GM21619 (cell line): ENCODE results near the gene PPHLN1.
"Not testable (repeated sequence)": the region's sequence is repeated elsewhere in the genome, so short reads cannot be mapped to it uniquely, and the experiment has no call there.

ENCODE experiments used
- ATAC-seq: cut with Tn5 transposase; IDR thresholded peaks from one replicate; pipeline ENCODE4 v1.9.1; 2021; ENCODE audit not compliant: unreplicated experiment

Gene PPHLN1

DNA sequence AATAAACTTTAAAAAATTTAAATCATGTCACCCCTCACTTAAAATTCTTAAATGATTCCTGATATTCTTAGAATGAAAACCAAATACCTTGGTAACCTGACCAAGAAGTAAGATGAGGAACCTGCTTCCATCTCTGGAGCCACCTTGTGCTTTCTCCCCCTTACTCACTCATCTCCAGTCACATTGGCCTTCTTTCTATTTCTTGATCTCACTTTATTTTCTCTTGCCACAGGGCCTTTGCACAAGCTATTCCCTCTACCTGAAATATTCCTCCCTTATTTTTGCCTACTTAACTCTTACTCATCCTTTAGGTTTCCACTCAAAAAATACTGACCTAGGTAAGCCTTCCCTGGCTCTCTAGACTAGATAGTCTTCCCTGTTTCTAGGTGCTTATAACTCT is 5.2 kb upstream of the PPHLN1 start:
- ATAC-seq, result no peak

DNA sequence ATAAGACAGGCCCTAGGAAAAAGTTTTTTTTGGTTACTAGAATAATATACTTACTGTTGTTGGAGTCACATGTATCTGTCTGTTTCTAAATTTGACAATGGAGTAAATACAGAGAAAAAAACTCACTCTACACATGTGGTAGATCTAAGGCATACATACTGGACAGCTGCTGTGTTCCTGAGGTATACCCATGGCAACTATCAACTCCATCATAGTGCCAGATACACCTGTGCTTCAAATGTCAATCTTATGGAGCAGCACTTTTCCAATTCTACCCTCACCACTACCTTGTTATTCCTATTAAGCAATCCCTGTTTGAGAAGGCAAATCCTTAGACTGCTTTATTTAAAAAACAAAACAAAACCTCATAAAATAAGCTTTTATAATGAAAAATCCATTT is 3.4 kb upstream of the PPHLN1 start:
- no peak for ATAC-seq

DNA sequence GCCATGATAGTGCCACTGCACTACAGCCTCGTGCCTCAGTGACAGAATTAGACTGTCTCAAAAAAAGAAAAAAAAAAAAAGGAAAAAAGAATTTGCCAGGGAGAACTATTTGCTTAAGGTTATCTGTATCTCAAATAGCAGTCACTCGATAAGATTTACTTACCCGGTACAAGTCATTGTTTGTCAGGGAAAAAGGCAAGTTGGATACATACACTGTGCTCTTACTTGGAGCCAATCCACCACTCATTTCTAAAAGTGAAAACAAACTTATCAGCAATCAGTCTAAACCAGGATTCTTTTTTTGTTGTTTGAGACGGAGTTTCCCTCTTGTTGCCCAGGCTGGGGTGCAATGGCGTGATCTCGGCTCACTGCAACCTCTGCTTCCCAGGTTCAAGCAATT is 2.1 kb upstream of the PPHLN1 start:
- no peak for ATAC-seq

DNA sequence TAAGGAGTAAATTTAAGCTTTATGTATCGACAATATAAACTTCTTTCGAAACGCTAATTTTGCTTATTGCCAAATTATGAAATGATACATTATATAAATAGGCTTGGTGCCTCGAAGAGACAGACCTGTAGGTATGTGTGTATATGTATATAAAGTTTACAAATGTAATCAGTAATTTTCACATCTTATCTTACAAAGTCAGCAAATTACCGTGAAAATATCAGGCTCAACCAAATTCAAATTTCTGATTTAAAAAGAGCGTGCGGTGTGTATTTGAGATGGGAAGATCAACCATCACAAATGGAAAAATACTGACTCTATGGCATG is 678 bp upstream of the PPHLN1 start:
- ATAC-seq, result no peak

DNA sequence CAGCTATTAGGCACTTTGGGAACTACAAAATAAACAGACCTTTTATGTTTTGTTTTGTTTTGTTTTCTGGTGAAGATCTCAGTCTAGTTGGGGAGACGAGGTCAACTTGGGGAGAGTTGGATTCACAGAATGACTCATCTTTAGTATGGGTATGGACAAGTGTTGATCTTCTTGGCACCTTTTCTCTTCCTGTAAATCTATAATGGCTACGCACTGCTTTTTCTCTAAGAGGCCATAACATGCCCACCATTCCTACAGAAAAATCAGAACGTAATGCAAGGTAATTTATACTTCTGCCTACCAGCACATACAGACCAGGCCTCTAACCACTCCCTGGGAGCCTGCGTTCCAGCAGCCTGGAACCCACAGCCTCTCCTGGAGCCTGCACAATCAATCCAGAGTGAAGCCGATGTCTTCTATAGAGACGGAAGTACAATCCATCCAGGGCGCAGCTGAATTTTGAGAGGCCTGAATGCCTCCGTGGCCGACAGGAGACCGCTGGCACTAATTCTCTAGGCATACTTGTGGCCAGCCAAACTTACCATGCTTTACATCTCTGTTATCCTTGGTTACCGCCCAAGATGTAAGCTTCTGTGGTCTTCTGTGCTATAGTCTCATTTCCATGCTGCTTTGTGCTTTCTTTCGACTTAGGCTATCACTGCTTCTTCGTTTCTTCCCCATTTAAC is 717 bp downstream of the PPHLN1 start:
- ATAC-seq, result peak; percentile 20

DNA sequence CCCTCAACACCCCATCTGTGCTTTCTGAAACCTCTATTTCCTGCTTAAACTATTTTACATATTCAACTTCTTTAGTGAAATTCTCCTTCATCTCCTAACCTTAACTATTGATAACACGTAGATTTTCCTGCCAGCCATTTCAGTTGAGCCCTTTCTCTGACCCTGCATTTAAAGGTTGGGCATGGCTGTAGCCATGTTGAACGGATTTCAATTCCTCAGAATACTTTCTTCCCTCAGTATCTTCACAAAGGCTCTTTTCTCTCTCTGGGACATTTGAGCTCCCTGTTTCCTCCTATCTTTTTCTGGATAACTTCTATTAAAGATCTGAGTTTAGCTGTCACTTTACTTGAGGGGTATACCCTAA is 1.2 kb downstream of the PPHLN1 start:
- no peak for ATAC-seq

DNA sequence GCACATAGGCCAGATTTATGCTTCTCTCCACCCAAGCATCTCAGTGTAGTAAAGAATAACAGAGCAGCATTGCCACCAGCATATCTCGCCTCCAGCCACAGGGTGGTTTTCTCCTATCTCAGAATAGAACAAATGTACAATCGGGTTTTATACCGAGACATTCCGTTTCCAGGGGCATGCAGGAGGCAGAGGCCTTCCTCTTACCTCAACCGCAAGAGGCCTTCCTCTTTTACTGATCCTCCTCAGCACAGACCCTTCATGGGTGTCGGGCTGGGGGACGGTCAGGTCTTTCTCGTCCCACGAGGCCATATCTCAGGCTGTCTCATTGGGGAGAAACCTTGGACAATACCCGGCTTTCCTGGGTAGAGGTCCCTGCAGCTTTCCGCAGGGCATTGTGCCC is 4.1 kb downstream of the PPHLN1 start:
- ATAC-seq, result not testable (repeated sequence)

DNA sequence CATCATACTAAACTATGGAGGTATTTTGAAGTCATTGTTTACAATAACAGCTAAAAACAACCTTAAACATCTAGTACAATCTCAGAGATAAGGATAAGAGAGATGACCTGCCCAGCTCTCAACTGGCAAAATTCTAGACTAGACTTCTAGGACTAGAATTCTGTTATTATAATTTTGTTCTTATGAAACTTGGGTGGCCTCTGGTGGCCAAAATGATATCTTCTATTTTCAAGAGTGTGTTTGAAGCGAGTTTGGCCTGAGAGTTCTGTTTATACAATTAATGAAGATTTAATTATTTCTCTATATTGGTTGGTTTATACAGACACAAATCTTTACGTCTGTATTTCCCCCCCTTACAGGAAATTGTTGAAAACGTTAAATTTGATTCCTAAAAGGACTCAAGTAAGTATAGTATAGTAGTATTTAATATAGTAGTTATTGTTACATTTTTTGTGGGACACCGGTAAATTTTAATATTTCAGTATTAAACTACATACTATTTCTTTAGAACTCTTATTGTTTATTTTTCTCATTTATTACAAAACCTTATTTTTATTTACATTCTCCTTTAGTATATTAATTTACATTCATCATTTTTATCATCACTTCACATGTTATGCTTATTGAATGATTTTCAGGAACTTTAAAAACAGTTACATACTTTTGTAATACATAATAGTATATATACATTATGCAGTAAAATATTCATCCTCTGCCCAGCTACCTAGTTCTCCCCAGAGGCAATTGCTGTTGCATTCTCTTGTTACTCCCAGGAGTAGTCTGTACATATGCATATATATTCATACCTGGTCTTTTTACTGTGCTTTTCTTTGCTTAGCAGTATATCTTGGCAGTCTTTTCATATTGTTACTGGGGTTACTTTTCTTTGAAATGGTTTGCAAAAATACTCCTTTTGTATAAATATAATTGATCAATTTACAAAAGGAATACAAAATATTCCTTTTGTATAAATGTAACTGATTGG is 6.6 kb downstream of the PPHLN1 start:
- peak; percentile 88 for ATAC-seq

DNA sequence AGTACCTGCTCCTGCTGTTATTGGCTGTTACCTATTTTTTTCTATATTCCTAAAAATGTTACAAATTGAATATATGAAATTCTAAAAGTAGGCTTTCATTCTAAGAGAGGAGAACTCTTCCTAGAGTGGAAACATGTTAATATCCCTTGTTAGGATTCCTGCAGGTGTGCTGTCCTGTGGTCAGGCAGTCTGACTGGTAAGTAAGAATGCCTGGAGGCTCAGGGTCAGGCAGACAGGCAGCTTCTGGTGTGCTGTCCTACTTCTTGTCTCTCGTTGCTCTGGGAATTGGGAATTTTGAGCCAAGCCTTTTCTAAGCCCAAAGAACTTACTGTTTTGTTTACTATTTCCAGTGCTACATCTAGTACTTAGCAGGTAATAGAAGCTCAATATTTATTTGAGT is 10.3 kb downstream of the PPHLN1 start:
- ATAC-seq, result no peak

DNA sequence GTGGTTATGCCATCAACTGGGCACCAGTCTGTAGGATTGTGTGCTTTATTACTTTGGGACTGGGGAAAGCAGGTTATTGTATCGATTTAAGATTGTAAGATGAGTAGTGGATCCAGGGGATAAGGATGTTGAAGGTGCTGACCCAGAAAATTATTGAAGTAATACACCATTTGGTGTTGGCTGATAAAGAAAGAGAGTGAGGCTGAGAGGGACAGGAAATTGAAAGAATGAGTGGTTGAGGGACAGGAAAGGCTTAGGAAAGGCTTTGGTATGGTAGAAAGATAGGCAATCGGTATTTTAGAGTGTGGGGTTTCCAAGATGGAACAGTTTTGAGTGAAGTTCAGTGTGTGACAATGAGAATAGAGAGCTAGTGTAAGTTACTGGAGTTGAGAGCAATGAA is 12.3 kb downstream of the PPHLN1 start:
- ATAC-seq, result no peak

DNA sequence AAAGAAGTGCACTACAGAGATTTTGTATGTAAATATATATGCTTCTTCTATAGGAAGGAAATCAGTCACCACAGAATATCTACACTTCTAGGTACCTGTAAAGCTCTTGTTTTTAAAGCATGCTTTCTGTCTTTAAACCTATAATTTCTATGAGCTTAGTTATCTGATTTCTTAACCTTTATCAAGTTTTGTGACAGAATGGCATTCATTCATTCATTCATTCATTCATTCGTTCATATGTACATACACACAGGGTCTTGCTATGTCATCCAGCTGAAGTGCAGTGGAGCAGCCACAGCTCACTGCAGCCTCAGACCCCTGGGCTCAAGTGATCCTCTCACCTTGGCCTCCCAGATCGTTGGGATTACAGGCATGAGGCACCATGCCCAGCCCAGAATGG is 16.1 kb downstream of the PPHLN1 start:
- ATAC-seq, result no peak

DNA sequence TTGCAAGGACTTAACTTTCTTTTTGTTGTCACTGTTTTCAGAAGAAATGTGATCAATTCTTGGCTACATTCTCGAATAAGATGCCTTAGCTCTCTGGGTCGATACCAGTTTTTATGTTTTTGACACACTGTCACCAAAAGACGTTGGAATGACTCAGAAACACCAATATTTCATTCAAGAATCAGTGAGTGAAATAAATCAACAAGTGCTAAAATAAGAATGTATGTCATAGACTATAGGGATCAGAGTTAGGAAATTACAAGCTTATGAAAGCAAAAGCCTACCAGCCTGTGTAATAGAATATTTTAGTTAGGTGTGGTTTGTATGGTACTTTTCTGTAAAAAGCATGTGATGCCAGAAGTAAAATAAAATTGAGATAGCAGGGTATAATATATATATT is 17.8 kb downstream of the PPHLN1 start:
- ATAC-seq, result no peak

DNA sequence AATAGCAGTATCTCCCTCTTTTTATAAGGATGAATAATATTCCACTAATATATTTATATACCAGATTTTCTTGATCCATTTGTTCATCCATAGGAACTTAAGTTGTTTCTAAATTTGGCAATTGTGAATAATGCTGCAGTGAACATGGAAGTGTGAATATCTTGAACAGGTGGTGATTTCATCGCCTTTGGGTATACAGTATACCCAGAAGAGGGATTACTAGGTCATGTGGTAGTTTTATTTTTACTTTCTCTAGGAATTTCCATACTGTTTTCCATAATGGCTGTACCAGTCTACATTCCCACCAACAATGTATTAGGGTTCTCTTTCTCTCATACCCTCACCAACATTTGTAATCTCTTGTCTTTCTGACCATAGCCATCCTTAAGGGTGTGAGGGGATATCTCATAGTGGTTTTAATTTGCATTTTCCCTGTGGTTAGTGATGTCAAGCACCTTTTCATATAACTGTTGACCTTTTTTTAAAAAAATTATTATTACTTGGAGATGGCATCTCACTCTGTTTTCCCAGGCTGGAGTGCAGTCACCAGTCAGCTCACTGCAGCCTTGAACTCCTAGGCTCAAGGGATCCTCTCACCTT is 20.5 kb downstream of the PPHLN1 start:
- ATAC-seq, result no peak

DNA sequence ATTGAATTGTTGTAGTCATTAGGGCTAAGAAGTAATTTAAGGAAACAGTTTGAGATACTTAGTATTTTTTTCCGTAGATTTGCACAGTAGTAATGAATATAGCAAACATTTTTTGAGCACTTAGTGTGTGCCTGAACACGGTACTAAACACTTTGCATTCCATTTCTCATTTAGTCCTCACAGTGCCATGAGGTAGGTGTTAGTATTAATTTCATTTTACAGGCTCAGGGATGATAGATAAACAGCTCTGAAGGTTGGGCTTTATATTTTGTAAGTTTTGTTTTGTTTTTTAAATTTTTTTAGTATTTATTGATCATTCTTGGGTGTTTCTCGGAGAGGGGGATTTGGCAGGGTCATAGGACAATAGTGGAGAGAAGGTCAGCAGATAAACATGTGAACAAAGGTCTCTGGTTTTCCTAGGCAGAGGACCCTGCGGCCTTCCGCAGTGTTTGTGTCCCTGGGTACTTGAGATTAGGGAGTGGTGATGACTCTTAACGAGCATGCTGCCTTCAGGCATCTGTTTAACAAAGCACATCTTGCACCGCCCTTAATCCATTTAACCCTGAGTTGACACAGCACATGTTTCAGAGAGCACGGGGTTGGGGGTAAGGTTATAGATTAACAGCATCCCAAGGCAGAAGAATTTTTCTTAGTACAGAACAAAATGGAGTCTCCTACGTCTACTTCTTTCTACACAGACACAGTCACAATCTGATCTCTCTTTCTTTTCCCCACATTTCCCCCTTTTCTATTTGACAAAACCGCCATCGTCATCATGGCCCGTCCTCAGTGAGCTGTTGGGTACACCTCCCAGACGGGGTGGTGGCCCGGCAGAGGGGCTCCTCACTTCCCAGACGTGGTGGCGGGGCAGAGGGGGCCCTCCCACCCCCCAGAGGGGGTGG is 23.4 kb downstream of the PPHLN1 start:
- not testable (repeated sequence) for ATAC-seq

DNA sequence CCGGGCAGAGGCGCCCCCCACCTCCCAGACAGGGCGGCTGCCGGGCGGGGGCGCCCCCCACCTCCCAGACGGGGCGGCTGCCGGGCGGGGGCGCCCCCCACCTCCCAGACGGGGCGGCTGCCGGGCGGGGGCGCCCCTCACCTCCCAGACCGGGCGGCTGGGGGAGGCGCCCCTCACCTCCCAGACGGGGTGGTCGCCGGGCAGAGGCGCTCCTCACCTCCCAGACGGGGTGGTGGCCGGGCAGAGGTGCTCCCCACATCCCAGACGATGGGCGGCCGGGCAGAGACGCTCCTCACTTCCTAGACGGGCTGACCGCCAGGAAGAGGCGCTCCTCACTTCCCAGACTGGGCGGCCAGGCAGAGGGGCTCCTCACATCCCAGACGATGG is 24.0 kb downstream of the PPHLN1 start:
- not testable (repeated sequence) for ATAC-seq

DNA sequence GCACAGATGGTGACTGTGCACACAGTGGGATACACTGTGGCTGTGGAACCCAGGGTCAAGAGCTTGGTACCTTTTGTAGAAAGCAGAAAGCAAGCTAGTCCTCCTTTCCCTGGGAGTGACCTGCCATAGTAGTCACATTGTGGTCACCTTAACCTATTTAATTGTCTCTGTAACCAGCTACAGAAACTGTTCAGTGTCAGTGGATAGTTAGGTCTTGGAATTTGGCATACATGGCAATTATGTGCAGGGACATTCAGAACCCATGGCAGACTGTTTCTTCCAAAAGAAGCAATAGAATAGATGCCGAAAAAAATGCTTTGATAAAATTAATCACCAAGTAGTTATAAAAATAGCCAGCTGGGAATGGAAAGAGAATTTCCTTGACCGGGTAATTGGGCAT is 30.4 kb downstream of the PPHLN1 start:
- no peak for ATAC-seq

DNA sequence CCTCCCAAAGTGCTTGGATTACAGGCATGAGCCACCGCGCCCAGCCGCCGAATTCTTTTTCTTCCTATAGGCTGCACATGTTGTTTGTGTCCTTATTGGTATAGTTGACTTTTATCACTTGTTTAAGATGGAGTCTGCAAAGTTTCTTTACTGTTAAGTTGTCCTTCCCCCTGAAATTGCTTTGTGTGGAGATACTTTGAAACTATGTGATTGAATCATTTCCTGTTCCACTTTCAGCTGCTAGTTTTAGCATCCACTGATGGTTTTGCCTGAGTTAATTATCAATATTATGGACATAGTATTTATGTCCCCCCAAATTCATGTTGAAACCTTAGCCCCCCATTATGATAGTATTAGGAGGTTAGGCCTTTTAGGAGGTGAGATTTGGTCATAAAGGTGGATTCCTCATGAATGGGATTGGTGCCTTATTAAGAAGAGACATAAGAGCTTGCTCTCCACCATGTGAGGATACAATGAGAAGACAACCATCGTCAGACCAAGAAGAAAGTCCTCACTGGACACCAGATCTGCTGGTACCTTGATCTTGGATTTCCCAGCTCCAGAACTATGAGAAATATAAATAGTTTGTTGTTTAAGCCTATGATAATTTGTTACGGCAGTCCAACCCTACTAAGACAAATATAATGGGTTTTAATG is 34.9 kb downstream of the PPHLN1 start:
- peak; percentile 81 for ATAC-seq

DNA sequence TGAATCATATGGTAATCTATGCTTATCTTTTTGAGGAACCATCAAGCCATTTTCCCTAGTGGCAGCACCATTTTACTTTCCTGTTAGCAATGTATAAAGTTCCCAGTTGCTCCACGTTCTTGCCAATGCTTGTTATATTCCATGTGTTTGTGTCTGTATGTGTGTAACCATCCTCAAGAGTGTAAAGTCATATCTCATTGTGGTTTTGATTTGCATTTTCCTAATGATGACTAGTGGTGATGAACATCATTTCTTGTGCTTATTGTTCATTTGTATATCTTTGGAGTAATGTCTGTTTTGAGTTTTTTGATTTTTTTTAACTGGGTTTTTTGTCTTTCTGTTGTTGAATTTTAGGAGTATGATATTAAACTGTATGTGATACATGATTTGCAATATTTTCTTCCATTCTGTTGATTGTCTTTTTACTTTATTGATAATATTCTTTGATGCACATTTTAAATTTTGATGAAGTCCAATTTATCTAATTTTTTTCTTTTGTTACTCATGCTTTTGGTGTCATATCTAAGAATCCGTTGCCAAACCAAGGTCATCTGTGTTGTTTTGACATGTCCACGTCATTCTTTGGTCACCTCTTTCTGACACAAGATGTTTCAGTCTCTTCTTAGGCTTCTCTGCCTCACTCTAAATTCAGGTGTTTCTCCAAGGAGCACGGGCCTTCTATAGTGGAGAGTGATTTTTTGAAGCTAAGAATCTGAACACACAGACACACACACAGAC is 36.1 kb downstream of the PPHLN1 start:
- ATAC-seq, result no peak

DNA sequence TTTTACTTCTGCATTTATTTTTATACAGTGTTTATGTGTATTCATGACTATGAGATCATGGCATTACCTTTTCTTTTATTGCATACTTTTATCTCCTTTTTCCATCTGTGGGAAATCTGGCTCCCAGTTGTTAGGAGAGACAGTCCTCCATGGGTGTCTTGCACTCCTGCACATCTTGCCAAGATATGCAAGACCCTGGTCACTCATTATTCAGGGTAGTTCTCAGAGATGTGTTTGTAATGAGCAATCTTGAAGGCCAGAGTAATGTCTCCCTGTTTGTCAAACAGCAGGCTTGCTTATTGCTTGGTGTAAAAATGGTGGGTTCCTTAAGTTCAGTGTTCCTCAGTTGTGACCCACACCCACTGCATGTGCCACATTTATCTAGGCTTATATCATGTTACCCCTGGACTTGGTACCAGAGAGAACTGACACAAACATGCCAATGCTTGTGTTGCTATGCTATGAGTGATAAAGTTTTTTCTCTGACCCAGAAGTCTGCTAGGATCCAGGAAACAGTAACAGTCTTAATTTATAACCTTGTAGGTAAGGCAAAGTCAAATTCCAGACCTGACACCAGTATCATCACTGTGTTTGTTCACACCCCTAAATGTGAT is 36.8 kb downstream of the PPHLN1 start:
- ATAC-seq, result no peak
